HEK293T (cell line): ENCODE data around the gene NHLRC3.

Experiments used
- ELF4 ChIP-seq: fragments of 450-650 bp; IDR thresholded peaks from 2 replicates; pipeline ENCODE4 v1.6.1; 2017; ENCODE audit warnings: antibody characterized with exemption
- FOXA1 ChIP-seq: fragments of 450-650 bp; IDR thresholded peaks from 2 replicates; pipeline ENCODE4 v1.6.1; 2016; ENCODE audit warnings: mild to moderate bottlenecking
- FOXK2 ChIP-seq: fragments of 450-650 bp; IDR thresholded peaks from 2 replicates; pipeline ENCODE4 v1.6.1; 2016; ENCODE audit warnings: mild to moderate bottlenecking
- FOXM1 ChIP-seq: fragments of 450-650 bp; IDR thresholded peaks from 2 replicates; pipeline ENCODE4 v1.6.1; 2017; ENCODE audit warnings: mild to moderate bottlenecking, borderline replicate concordance
- HDGF ChIP-seq: fragments of 450-650 bp; IDR thresholded peaks from 2 replicates; pipeline ENCODE4 v1.6.1; 2017; ENCODE audit warnings: antibody characterized with exemption, borderline replicate concordance
- NFRKB ChIP-seq: fragments of 450-650 bp; IDR thresholded peaks from 2 replicates; pipeline ENCODE4 v1.6.1; 2016; ENCODE audit warnings: mild to moderate bottlenecking, moderate library complexity
- SP1 ChIP-seq: fragments of 450-650 bp; IDR thresholded peaks from 2 replicates; pipeline ENCODE4 v1.6.1; 2017
- SUZ12 ChIP-seq: fragments of 450-650 bp; IDR thresholded peaks from 2 replicates; pipeline ENCODE4 v1.6.1; 2016; ENCODE audit warnings: mild to moderate bottlenecking
- TARDBP ChIP-seq: fragments of 450-650 bp; IDR thresholded peaks from 2 replicates; pipeline ENCODE4 v1.6.1; 2016
- TF ChIP-seq, protein P1 (sequence below): fragments of 450-650 bp; IDR thresholded peaks from 2 replicates; pipeline ENCODE4 v1.6.1; 2016

GRCh38 chr13:39016087-39016486 is 22.2 kb upstream of the NHLRC3 start:
- TF ChIP-seq SP1: no peak
- TF ChIP-seq ELF4: no peak
- TF ChIP-seq TARDBP: no peak
- no peak for TF ChIP-seq FOXM1
- TF ChIP-seq HDGF: no peak
- no peak for TF ChIP-seq SUZ12
- TF ChIP-seq FOXK2: no peak
- TF ChIP-seq FOXA1: no peak
- TF ChIP-seq, protein P1, sequence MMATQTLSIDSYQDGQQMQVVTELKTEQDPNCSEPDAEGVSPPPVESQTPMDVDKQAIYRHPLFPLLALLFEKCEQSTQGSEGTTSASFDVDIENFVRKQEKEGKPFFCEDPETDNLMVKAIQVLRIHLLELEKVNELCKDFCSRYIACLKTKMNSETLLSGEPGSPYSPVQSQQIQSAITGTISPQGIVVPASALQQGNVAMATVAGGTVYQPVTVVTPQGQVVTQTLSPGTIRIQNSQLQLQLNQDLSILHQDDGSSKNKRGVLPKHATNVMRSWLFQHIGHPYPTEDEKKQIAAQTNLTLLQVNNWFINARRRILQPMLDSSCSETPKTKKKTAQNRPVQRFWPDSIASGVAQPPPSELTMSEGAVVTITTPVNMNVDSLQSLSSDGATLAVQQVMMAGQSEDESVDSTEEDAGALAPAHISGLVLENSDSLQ: no peak
- no peak for TF ChIP-seq NFRKB
